GM23248 (cell line): ENCODE measurements around the gene CD8A.
"Not testable (repeated sequence)": the region's sequence is repeated elsewhere in the genome, so short reads cannot be mapped to it uniquely, and the experiment has no call there.

ENCODE experiments used
- EZH2 ChIP-seq: fragments of 200-600 bp; sonication (generic); IDR thresholded peaks from 2 replicates; pipeline ENCODE4 v1.6.1; 2018; ENCODE audit warnings: antibody characterized with exemption, mild to moderate bottlenecking; ENCODE audit not compliant: insufficient read depth, poor library complexity, severe bottlenecking
- EZH2phosphoT487 ChIP-seq: fragments of 200-600 bp; sonication (generic); IDR thresholded peaks from 2 replicates; pipeline ENCODE4 v1.6.1; 2018; ENCODE audit warnings: antibody characterized with exemption, moderate library complexity, mild to moderate bottlenecking, low read depth; ENCODE audit not compliant: insufficient read depth

GRCh38 chr2:86839455-86839854 lies 48.7 kb upstream of the CD8A start:
- TF ChIP-seq EZH2, EZH2phosphoT487: not testable (repeated sequence)
